HG03469 (cell line): ENCODE measurements around the gene PRRX1.

ENCODE experiments used
- ATAC-seq: cut with Tn5 transposase; IDR thresholded peaks from one replicate; pipeline ENCODE4 v1.9.1; 2021; ENCODE audit warnings: mild to moderate bottlenecking, moderate library complexity, moderate number of reproducible peaks; ENCODE audit not compliant: unreplicated experiment

The PRRX1 gene

GRCh38 chr1:170758992-170759391 lies 95.1 kb downstream of the PRRX1 start:
- no peak for ATAC-seq

GRCh38 chr1:170765279-170765678 lies 101.3 kb downstream of the PRRX1 start:
- no peak for ATAC-seq

- no peak for ATAC-seq
Measured at GRCh38 chr1:170765712-170766330, 101.9 kb downstream of the PRRX1 start.

- ATAC-seq, result no peak
Measured at GRCh38 chr1:170768929-170769328, 105.0 kb downstream of the PRRX1 start.

- no peak for ATAC-seq
Measured at GRCh38 chr1:170769691-170770090, 105.8 kb downstream of the PRRX1 start.

- ATAC-seq, result no peak
Measured at GRCh38 chr1:170770254-170770653, 106.3 kb downstream of the PRRX1 start.

GRCh38 chr1:170776252-170776651 lies 112.3 kb downstream of the PRRX1 start:
- no peak for ATAC-seq

- no peak for ATAC-seq
Measured at GRCh38 chr1:170776777-170777176, 112.8 kb downstream of the PRRX1 start.
